Left ventricle myocardium superior (tissue), 1 donor: Measurements from ENCODE around the gene FOXO3. TPM values are rescaled to one million over a fixed set of nuclear protein-coding genes. Genes with fewer than 3 reads are reported as not detected.
"Not testable (repeated sequence)": the region's sequence is repeated elsewhere in the genome, so short reads cannot be mapped to it uniquely, and the experiment has no call there.

Source experiments
- ATAC-seq: fragments of 200-7000 bp; cut with Tn5 transposase; one replicate; pipeline ENCODE4 v1.9.1; 2020; ENCODE audit warnings: mild to moderate bottlenecking, moderate library complexity
- DNase-seq: peaks from one replicate; pipeline ENCODE4 v3.0.0-alpha.2; 2020
- intact Hi-C: fragments of 100-400 bp; cut with micrococcal nuclease; formaldehyde crosslinking; loops from one replicate; pipeline ENCODE4 v1.11.0; 2022
- total RNA-seq: library from RNA; stranded (reverse); fragmentation: NEBNext Ultra II Directional; extraction: Animal tissue kit (Norgen Biotek cat#: 25700); gene quantifications from one replicate; pipeline ENCODE4 v1.2.1, GENCODE V29; 2021
- donor health status: DM: no; HTN: yes; CAD: no; lungs with severe emphysema.

FOXO3 gene
- total RNA-seq, 1 donor from 2014 or later: 29.5 TPM

DNA sequence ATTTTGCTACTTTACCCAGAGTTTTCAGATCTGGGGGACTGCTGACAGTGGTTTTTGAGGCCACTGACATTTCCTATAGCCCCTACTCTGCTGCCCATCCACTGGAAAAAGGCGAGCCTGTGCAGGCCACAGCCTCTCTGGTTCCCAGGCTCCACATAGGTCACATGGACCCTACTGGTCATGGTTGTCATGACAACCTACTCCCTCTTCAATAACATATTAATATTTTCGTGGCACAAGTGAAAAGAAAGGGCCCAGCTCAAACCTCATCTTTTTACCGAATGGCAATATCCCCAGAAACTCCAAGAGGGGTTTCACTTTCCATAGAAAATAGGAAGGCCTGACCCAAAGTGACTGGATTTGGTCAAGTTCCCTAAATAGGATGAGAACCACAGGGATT, 11.0 kb upstream of the FOXO3 start:
- DNase-seq (no peak), ATAC-seq (no peak)
- intact Hi-C loops: no loop called here

GRCh38 chr6:108550256-108550655, 10.5 kb upstream of the FOXO3 start:
- intact Hi-C loops: no loop called here
- no peak for DNase-seq
- no peak for ATAC-seq

GRCh38 chr6:108555399-108556052, 5.2 kb upstream of the FOXO3 start:
- DNase-seq (peak; percentile 76), ATAC-seq (peak; percentile 19)
- intact Hi-C loops: loop anchor here (5.0 kb wide), 2 partner anchors 227 to 522 kb away; no protein-coding TSS in a partner anchor

DNA sequence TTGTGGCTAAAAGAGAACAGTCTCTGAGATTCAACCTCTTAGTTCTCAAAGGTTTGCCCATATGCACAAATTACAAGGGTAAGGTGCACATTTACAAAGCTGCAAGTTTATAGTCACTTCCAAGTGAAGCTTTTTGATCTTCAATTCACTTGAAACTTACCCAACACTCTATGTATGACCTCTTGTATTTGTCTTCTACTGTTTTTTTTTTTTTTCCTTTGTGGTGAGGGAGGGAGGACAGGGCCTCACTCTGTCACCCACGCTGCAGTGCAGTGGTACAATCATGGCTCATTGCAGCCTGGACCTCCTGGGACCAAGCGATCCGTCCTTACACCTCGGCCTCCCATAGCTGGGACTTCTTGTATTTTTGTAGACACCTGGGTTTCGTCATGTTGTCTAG, 4.5 kb upstream of the FOXO3 start:
- no peak for ATAC-seq
- intact Hi-C loops: loop anchor here (5.0 kb wide), 2 partner anchors 226 to 521 kb away; no protein-coding TSS in a partner anchor
- DNase-seq: no peak

DNA sequence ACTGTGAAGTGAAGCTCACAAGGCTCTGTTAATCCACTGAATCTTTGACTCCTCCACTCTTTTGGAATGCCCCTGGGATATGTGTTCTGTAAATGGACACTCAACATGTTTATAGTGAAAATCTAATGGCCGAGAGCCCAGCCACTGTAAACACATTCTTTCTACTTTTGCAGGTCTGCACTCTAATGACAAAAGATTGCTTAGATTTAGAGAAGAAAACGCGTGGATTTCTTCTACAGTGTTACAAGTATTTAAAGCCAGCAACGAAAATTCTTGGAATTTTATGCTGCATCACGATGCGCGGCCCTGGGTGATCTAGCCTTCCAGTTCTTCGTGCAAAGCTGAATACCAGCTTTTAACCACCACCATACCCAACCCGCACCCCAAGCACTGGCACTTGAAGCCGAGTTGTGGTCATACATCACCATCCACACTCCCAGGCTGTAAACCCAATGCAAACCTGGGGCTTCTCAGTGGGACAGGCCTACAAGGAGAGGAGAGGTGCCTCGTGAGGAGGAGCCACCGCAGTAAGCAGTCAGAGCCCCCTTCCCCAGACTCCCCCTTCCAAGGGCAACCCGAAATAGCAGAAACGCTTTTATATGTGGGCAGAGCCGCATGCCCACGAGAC, 3.7 kb upstream of the FOXO3 start:
- DNase-seq: no peak
- no peak for ATAC-seq
- intact Hi-C loops: loop anchor here (5.0 kb wide), 2 partner anchors 225 to 520 kb away; no protein-coding TSS in a partner anchor

- peak; percentile 42 for ATAC-seq
- intact Hi-C loops: loop anchor here (5.0 kb wide), 2 partner anchors 225 to 520 kb away; no protein-coding TSS in a partner anchor
Measured at GRCh38 chr6:108557494-108558371, 3.0 kb upstream of the FOXO3 start.

DNA sequence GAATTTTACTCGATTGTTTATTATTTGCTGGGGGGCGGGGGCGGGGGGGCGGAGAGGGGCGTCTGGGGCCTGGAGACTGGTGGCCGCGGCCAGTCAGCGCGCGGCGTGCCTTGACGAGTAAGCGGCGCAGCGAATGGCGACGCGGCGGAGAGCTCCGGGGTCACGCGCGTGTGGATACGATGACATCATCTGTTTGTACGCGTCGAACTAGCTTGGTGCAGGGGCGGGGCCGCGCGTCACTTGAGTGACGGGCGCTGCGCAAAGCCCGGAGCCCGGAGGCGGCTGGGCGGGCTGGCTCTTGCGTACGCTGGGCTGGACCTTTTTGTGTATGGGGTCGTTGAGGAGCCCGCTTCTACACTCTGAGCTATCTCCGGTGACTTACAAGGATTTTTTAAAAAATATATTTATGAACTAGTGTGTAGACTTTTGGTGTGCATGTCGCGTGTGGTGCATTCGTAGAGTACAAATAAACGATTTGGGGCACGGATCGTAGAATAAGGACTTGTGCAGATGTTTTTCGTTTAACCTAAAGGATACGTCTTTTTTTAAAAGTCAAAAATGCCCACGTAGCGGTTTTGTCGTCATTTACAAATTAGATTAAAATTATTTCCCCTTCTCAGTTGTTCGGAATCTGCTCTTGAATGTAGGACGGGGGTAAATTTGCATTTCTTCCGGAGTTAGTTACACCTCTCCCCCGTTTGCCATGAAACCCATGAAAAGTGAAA, 2.2 kb upstream of the FOXO3 start:
- peak; percentile 99 for DNase-seq
- peak; percentile 62 for ATAC-seq
- intact Hi-C loops: loop anchor here (5.0 kb wide), 2 partner anchors 224 to 519 kb away; no protein-coding TSS in a partner anchor

More at GRCh38 chr6:108557494-108558371, 3.0 kb upstream of the FOXO3 start:
- DNase-seq: peak; percentile 91

DNA sequence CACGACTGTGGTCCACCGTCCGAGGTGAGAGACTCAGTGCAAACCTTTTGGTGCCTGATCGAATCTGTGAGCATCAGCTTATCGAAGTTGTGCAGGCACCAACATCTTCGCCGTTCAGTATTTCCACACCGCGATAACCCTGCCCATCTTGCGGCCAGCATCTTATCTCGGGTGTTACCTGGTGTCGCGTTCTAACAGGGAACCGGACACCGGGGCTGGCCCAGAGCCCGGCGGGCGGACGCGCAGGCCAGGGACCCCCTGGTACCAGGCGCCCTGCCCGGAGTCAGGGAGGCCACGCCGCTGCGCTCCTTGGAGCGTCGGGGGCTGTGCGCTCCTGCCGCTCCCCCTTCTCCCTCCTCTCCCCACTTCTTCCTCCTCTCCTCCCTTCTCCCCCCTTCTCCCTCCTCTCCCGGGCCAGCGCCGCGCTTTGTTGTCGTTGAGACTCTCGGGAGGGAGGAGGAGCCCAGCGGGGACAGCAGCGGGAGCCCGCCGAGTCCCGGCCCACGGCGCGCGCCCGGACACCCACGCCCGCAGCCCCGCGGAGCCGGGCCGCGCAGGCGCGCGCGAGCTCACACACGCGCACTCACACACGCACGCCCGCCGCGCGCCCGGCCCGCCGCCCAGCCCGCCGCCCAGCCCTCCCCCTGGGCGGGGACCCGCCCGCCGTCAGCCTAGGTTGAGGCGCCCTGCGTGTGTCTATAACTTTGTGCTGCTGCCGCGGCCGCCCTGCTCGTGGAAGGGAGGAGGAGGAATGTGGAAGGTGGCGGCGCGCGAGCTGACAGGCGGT, 1.4 kb upstream of the FOXO3 start:
- peak; percentile 97 for DNase-seq
- ATAC-seq: peak; percentile 62
- intact Hi-C loops: loop anchor here (5.0 kb wide), 2 partner anchors 223 to 518 kb away; no protein-coding TSS in a partner anchor

DNA sequence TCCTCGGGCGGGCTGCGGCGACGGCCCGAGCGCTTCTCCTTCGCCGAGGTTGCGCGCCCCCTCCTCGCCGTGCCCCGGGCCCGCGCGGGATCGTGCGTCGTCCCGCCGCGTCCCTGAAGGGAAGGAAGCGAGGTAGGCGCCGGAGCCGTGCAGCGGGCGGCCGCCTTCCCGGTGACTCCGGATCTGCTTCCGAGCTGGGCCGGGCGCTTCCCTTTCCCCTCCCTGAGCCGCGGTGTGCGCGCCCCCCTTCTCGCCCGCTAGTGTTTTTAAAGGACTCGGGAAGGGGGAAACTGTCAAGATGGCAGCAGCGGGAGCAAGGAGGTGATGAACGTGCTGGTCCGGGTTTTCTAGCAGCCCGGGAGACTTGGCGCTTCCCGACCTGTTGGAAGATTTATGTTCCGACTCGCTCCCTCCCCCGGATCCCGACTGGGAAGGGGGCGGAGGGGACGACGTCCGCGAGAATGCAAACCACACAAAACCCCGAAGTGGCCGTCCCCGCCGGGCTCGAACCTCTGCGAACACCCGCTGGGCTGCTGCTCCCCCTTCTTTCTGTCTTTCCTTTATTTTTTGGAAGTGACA, 744 bp upstream of the FOXO3 start:
- intact Hi-C loops: loop anchor here (5.0 to 10.0 kb wide), 3 partner anchors 95 to 517 kb away; no protein-coding TSS in a partner anchor
- DNase-seq: no peak

GRCh38 chr6:108561309-108561647, 561 bp downstream of the FOXO3 start:
- intact Hi-C loops: loop anchor here (10.0 kb wide), 1 partner anchor 94 kb away; no protein-coding TSS in a partner anchor
- not testable (repeated sequence) for ATAC-seq, DNase-seq

More for the DNA sequence above, 744 bp upstream of the FOXO3 start:
- peak; percentile 3 for ATAC-seq

DNA sequence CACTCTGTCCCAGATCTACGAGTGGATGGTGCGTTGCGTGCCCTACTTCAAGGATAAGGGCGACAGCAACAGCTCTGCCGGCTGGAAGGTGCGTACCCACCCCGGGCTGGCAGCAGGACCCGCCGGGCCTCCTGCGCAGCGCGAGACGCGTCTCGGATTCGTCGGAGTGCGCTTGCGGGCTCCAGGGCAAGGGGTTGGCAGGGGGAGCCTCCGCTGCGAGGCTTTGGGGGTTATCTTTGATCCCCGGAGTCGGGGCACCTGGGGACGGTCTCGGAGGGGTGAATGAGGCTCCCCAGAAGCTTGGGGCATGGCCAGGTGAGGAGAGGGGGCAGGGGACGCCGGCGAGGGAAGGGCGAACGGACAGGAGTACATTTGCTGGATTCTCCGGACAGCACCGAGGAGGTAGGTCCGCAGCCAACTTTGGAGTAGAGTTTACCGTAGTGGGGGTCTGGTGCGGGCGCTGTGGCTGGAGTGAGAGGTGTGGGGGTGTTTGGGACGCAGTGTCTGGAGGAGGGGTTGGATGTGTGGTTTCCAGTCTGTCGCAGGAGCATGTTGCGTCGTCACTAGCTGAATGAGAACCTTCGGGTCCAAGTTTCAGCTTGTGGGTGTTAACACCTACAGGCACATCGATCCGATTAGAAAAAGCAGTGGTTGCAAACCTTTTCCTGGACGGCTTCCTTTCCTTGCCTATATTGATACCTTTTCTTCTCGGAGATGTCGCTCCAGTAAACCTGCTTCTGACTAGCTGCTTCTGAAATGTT, 1.2 kb downstream of the FOXO3 start:
- ATAC-seq: no peak
- peak; percentile 53 for DNase-seq
- intact Hi-C loops: loop anchor here (10.0 kb wide), 1 partner anchor 93 kb away; no protein-coding TSS in a partner anchor

DNA sequence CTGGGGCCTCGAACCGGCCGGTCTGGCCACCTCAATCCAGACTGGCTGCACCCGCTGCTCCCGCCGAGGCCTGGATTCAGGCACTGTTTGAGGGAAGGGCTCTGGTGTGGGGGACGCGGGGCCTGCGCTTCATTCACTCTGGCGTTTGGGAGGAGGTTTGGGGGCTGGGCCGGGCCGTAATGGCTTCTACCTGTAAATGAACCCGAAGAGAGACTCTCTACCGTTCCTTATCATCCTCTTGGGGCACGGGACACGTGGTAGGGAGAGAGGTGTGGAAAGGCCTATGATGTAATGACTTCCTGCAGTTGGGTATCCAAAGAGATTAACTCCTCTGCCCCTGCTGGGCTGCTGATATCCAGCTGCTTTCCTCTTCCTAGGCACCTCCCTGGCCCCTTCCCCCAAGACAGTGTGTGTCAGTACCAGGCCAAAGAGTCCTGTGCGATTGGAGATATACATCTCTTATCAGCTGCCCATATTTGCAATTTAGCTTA, 1.8 kb downstream of the FOXO3 start:
- intact Hi-C loops: loop anchor here (10.0 kb wide), 1 partner anchor 92 kb away; no protein-coding TSS in a partner anchor
- ATAC-seq (peak; percentile 14), DNase-seq (peak; percentile 67)

- intact Hi-C loops: loop anchor here (10.0 kb wide), 1 partner anchor 92 kb away; no protein-coding TSS in a partner anchor
- ATAC-seq (no peak), DNase-seq (no peak)
Measured at GRCh38 chr6:108563292-108563691, 2.6 kb downstream of the FOXO3 start.

DNA sequence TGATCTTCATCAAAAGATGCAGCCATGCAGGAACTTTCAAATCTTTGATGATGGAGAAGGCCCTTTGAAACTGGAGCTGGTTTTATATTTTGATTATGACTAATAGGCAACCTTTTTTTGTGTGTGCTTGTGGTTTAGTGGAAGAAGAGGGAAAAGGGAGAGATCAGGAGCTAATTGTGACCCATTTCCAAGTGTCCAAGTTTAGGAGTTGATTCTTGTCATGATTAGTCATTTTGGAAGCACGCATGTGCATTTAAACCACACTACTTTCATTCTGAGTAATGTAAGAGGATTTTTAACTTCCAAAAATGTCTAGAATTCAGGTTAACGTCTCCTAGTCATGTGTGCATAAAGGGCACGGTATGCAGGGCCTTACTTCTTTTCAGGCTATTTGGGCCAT, 3.5 kb downstream of the FOXO3 start:
- DNase-seq (no peak), ATAC-seq (no peak)
- intact Hi-C loops: loop anchor here (10.0 kb wide), 1 partner anchor 91 kb away; no protein-coding TSS in a partner anchor

GRCh38 chr6:108565091-108565766, 4.5 kb downstream of the FOXO3 start:
- ATAC-seq (no peak), DNase-seq (no peak)
- intact Hi-C loops: loop anchor here (10.0 kb wide), 1 partner anchor 90 kb away; no protein-coding TSS in a partner anchor

GRCh38 chr6:108565893-108566292, 5.2 kb downstream of the FOXO3 start:
- no peak for DNase-seq
- peak; percentile 44 for ATAC-seq
- intact Hi-C loops: loop anchor here (10.0 kb wide), 1 partner anchor 89 kb away; no protein-coding TSS in a partner anchor
